Measurements from ENCODE around the gene BPIFB2.
"Not testable (repeated sequence)": the region's sequence is repeated elsewhere in the genome, so short reads cannot be mapped to it uniquely, and the experiment has no call there.

The BPIFB2 gene

GRCh38 chr20:32970973-32971300 is 36.6 kb upstream of the BPIFB2 start:
- DNase-seq = no peak

- DNase-seq = no peak
Measured at GRCh38 chr20:32971703-32972161, 35.8 kb upstream of the BPIFB2 start.

- no peak for DNase-seq
Measured at GRCh38 chr20:32972181-32973076, 35.1 kb upstream of the BPIFB2 start.

- no peak for DNase-seq
Measured at GRCh38 chr20:32973077-32973717, 34.3 kb upstream of the BPIFB2 start.

- DNase-seq = not testable (repeated sequence)
Measured at GRCh38 chr20:32974204-32975064, 33.1 kb upstream of the BPIFB2 start.

GRCh38 chr20:32975121-32975520 is 32.4 kb upstream of the BPIFB2 start:
- not testable (repeated sequence) for DNase-seq

GRCh38 chr20:32975698-32976674 is 31.5 kb upstream of the BPIFB2 start:
- DNase-seq = no peak

GRCh38 chr20:32976746-32977145 is 30.8 kb upstream of the BPIFB2 start:
- DNase-seq = no peak

GRCh38 chr20:32977281-32978008 is 30.1 kb upstream of the BPIFB2 start:
- no peak for DNase-seq

GRCh38 chr20:32978009-32978335 is 29.5 kb upstream of the BPIFB2 start:
- no peak for DNase-seq

- DNase-seq = no peak
Measured at GRCh38 chr20:32979201-32979998, 28.1 kb upstream of the BPIFB2 start.

GRCh38 chr20:32980131-32980941 is 27.2 kb upstream of the BPIFB2 start:
- DNase-seq = no peak

- DNase-seq = no peak
Measured at GRCh38 chr20:32980990-32981389, 26.5 kb upstream of the BPIFB2 start.

- no peak for DNase-seq
Measured at GRCh38 chr20:32982617-32983458, 24.7 kb upstream of the BPIFB2 start.

- DNase-seq = no peak
Measured at GRCh38 chr20:32983459-32984112, 23.9 kb upstream of the BPIFB2 start.

- DNase-seq = no peak
Measured at GRCh38 chr20:32984196-32984595, 23.3 kb upstream of the BPIFB2 start.

GRCh38 chr20:32984631-32985354 is 22.7 kb upstream of the BPIFB2 start:
- no peak for DNase-seq

- DNase-seq = no peak
Measured at GRCh38 chr20:32985596-32985995, 21.9 kb upstream of the BPIFB2 start.
